Fibroblast of villous mesenchyme (primary cell): ENCODE measurements around the gene UNKL. TPM values are rescaled to one million over a fixed set of nuclear protein-coding genes. Genes with fewer than 3 reads are reported as not detected.

Experiments used
- DNase-seq: peaks from one replicate; pipeline ENCODE4 v3.0.0-alpha.2; 2010; ENCODE audit warnings: low read depth
- H3K4me3 ChIP-seq: 2 replicates; pipeline ENCODE4 v1.5.1; 2011; ENCODE audit warnings: low read depth, mild to moderate bottlenecking, low read length
- CTCF ChIP-seq: IDR thresholded peaks from 2 replicates; pipeline ENCODE4 v1.5.1; 2012; ENCODE audit warnings: low read depth, mild to moderate bottlenecking, low read length; ENCODE audit not compliant: insufficient read depth
- total RNA-seq: library from RNA; depleted of rRNA; stranded (reverse); fragments of >200 nt; gene quantifications from 2 replicates; pipeline ENCODE4 v1.2.3, GENCODE V29; 2012

Gene UNKL
- total RNA-seq, 1 donor = 7.8 TPM

DNA sequence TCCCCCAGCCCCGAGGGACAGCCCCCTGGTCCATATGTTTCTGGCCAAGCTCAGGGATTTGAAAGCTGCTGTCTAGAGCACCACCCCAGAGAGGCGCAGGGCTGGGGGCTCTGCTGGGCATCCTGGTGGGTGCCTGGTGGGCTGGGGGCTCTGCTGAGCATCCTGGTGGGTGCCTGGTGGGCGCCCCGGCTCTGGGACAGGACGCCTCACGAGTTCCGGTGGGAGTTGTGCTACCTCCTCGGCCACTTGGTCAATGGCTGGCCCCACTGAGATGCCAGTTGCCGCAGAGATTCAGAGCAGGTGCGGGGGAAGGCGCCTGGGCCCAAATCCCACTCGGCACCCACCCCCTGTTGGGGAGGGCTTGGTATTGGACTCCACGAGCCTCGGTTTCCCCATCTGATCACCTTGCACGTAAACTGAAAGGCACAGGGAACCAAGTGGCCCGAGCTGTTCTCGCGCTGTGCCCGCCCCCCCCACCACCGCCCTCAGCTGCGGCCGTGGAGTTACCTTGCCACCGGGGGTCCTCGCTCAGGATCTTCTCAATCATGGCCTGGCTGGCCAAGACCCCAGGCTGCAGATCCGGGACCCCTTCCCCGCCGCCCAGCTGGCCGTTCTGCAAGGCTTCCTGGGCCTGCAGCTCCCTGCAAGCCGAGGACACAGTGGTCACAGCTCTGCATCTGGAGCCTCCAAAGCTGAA is 13.3 kb downstream of the UNKL start:
- DNase-seq = no peak
- TF ChIP-seq CTCF = no peak
- H3K4me3 ChIP-seq = no peak overlapping the region

DNA sequence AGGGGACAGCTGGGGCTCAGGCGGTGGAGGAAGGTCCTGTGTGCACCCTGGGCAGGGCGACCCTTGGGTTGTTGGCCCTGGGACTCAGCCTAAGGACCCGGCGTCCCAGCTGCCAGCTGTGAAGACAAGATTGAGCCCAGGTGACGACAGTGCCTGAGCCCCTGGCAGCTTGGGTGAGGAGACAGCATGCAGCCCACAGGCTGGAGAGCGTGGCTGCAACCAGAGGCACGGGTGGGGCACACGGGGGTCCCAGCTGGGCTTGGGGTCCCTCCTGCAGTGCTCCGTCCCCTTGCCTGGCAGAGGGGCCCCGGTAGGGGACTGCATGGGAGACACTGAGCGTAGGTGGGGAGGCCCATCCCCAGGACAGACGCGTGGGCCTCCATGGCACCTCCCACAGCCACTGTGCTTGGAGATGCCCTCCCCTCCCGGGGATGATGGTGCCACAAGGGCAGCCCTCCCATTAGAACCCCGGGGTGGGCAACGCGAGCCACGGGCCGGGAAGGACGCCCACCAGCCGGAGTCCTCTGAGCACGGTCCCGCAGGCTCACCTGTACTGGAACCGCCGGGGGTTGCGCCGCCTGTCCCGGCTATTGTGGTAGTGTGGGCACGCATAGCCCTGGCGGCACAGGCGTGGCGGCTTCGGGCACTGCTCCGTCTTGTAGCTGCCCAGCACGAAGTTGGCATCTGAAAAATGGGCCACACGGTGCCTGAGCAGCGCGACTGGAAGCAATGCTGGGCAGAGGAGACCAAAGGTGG is 15.5 kb downstream of the UNKL start:
- no peak for TF ChIP-seq CTCF
- no peak for DNase-seq

DNA sequence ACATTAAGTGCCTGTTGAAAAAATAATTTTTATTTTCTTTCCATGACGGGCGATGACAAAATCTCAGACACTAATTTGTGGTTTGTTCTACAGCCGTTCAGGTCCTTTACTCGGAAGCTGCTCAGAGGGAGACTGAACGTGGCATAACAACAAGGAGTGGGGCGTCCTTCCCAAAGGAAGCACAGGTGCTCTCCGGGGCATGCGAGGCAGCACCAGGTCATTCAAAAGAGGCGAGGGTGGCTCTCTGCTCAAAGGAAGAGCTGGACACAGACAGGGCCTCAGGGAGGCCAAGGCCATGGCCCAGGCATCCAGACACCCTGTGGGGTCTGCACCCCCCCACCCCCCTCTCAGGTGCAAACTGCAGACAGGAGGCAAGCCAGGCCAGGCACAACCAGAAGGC is 16.2 kb downstream of the UNKL start:
- H3K4me3 ChIP-seq = no peak overlapping the region
- DNase-seq = no peak
- no peak for TF ChIP-seq CTCF

More for the DNA sequence above, 15.5 kb downstream of the UNKL start:
- no peak overlapping the region for H3K4me3 ChIP-seq

DNA sequence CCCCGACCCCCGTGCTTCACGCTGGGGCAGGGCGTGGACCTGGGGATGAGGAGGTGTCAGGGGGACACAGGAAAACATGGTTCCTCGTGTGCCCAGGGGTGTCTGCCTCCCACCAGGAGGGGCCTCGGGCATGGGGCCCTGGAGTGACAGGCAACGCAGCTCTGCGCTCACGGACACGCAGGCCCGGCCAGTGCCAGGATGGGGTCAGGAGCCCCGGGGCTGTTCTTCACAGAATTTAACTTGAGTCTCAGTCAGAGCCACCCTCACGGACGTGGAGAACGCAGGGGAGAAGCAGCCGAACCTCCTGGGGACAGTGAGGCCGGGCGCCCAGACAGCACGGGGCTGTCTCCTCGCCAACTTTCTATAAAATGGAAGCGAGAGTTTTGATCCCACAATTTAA is 16.7 kb downstream of the UNKL start:
- TF ChIP-seq CTCF = no peak
- no peak for DNase-seq
- no peak overlapping the region for H3K4me3 ChIP-seq

DNA sequence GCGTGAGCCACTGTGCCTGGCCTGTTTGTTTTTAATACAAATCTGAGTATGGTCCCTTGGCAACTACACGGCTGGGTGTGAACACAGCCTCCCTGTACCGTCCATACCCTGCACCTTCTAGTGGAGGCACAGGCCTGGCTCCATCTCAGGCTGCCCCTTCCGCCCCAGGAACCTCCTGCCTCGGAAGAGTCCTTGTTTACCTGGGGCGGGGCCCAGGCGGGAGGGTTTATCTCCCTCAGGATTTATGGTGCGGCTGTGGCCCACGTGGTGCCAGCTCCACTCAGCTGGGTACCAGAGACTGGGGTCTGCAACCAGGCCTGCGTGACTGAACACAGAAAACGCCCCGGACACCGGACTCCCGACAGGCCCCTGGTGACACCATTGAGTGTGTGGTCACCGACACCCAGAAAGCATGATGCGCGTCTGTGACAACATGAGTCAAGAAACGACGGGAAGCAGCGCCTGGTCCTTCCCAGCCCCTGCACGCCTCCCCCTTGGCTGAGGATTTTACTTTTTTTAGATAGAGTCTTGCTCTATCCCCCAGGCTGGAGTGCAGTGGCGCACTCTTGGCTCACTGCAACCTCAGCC is 19.0 kb downstream of the UNKL start:
- no peak for DNase-seq
- TF ChIP-seq CTCF = no peak
- H3K4me3 ChIP-seq = no peak overlapping the region

- no peak overlapping the region for H3K4me3 ChIP-seq
- no peak for TF ChIP-seq CTCF
- no peak for DNase-seq
These were observed 20.0 kb downstream of the UNKL start for GRCh38 chr16:1394367-1394951.
